ENCODE results near the gene MBD3.

Gene MBD3

GRCh38 chr19:1577090-1577928 is 15.4 kb downstream of the MBD3 start:
- no peak overlapping the region for H3K27ac ChIP-seq
- H3K4me1 ChIP-seq (ENCODE audit: control insufficient read depth in 1 of 2, insufficient read depth in 1 of 2, low read depth in 1 of 2, low read length in 1 of 2), result no peaks in the 10 kb centered on the region
- no peak for TF ChIP-seq CTCF (IDR thresholded peaks at IDR 0.05)
- no peaks in the 10 kb centered on the region for H3K9me3 ChIP-seq
- no peaks in the 10 kb centered on the region for H3K27me3 ChIP-seq
- peaks cover 59% of the 10 kb centered on the region for H3K36me3 ChIP-seq
- no peak overlapping the region for H3K4me3 ChIP-seq (ENCODE audit: low read depth in 1 of 2, low read length in 1 of 2)

GRCh38 chr19:1576242-1577089 is 16.2 kb downstream of the MBD3 start:
- Histone ChIP-seq H3K9me3 (no peaks in the 10 kb centered on the region), H3K27ac (no peak overlapping the region), H3K27me3 (peaks cover 2% of the 10 kb centered on the region), H3K4me1 (ENCODE audit: control insufficient read depth in 1 of 2, insufficient read depth in 1 of 2, low read depth in 1 of 2, low read length in 1 of 2) (no peaks in the 10 kb centered on the region), H3K36me3 (peaks cover 52% of the 10 kb centered on the region), H3K4me3 (ENCODE audit: low read depth in 1 of 2, low read length in 1 of 2) (no peak overlapping the region)
- no peak for TF ChIP-seq CTCF (IDR thresholded peaks at IDR 0.05)

GRCh38 chr19:1575323-1576241 is 17.1 kb downstream of the MBD3 start:
- peaks cover 11% of the 10 kb centered on the region for H3K27me3 ChIP-seq
- peaks cover 43% of the 10 kb centered on the region for H3K36me3 ChIP-seq
- H3K4me3 ChIP-seq (ENCODE audit: low read depth in 1 of 2, low read length in 1 of 2), result no peak overlapping the region
- no peak overlapping the region for H3K27ac ChIP-seq
- no peaks in the 10 kb centered on the region for H3K4me1 ChIP-seq (ENCODE audit: control insufficient read depth in 1 of 2, insufficient read depth in 1 of 2, low read depth in 1 of 2, low read length in 1 of 2)
- no peaks in the 10 kb centered on the region for H3K9me3 ChIP-seq
- TF ChIP-seq CTCF (IDR thresholded peaks at IDR 0.05), result no peak

- peaks cover 21% of the 10 kb centered on the region for H3K27me3 ChIP-seq
- no peaks in the 10 kb centered on the region for H3K4me1 ChIP-seq (ENCODE audit: control insufficient read depth in 1 of 2, insufficient read depth in 1 of 2, low read depth in 1 of 2, low read length in 1 of 2)
- no peaks in the 10 kb centered on the region for H3K9me3 ChIP-seq
- H3K4me3 ChIP-seq (ENCODE audit: low read depth in 1 of 2, low read length in 1 of 2), result no peak overlapping the region
- no peak overlapping the region for H3K27ac ChIP-seq
- H3K36me3 ChIP-seq, result peaks cover 33% of the 10 kb centered on the region
- no peak for TF ChIP-seq CTCF (IDR thresholded peaks at IDR 0.05)
Measured at GRCh38 chr19:1574354-1575136, 18.1 kb downstream of the MBD3 start.

Data from neutrophil (primary cell).